Activated naive CD8-positive, alpha-beta T cell treated with anti-CD3 and anti-CD28 coated beads for 36 hours (primary cell): ENCODE results near the gene FTCDNL1. TPM values are rescaled to one million over a fixed set of nuclear protein-coding genes. Genes with fewer than 3 reads are reported as not detected.

Experiments
- DNase-seq: peaks from one replicate; pipeline ENCODE4 v3.0.0; 2021
- H3K27ac Mint-ChIP-seq: one replicate; pipeline ENCODE4 v1.8.0; 2022; ENCODE audit warnings: mild to moderate bottlenecking, moderate library complexity, mixed read lengths
- H3K27me3 Mint-ChIP-seq: one replicate; pipeline ENCODE4 v1.8.0; 2022; ENCODE audit warnings: mild to moderate bottlenecking, mixed read lengths
- H3K36me3 Mint-ChIP-seq: one replicate; pipeline ENCODE4 v1.8.0; 2021; ENCODE audit warnings: mild to moderate bottlenecking, mixed read lengths
- H3K4me1 Mint-ChIP-seq: one replicate; pipeline ENCODE4 v1.8.0; 2021; ENCODE audit warnings: mixed read lengths
- H3K4me3 Mint-ChIP-seq: one replicate; pipeline ENCODE4 v1.8.0; 2022; ENCODE audit warnings: mild to moderate bottlenecking, moderate library complexity, mixed read lengths
- H3K9me3 Mint-ChIP-seq: one replicate; pipeline ENCODE4 v1.8.0; 2022; ENCODE audit warnings: mixed read lengths
- total RNA-seq, 2 experiments: library from RNA; stranded (reverse); gene quantifications; one replicate each; pipeline ENCODE4 v1.2.3, GENCODE V29; 2021

Gene FTCDNL1
- total RNA-seq, 2 experiments from 2014 or later = 3.2 to 3.4 TPM

DNA sequence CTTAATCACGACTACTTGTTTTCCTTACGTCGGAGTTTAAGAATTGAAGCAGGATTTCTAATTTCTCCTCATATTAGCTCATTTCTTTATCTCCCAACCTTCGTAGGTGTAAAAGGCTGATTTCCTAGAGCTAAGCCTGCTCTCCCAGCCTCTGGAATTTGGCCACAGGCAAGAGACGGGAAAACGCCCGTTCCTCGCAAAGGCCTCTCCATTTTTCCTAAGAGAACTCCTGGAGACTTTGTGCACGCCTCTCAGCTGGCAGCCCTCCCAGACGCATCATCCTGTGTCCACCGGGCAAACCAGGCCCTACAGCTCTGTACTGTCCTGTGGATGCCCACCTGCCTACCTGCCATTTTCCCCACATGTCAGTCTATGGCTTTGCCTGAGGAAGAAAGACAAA lies 106.3 kb downstream of the FTCDNL1 start:
- Mint-ChIP-seq H3K9me3 (no peaks in the 10 kb centered on the region), H3K36me3 (no peaks in the 10 kb centered on the region), H3K27ac (no peak overlapping the region), H3K27me3 (peaks cover 10% of the 10 kb centered on the region), H3K4me3 (no peak overlapping the region), H3K4me1 (peaks cover 3% of the 10 kb centered on the region)
- no peak for DNase-seq

DNA sequence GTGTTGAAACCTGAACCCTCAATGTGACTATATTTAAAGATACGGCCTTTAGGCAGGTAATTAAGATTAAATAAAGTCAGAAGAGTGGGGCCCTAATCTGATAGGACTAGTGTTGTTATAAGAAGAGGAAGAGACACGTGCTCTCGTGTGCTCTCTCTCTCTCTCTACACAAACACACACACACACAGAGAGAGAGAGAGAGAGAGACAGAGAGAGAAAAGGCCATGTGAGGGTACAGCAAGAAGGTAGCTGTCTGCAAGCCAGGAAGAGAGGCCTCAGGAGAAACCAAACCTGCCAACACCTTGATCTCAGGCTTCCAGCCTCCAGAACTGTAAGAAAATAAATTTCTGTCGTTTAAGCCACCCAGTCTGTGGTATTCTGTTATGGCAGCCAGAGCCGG lies 106.7 kb downstream of the FTCDNL1 start:
- H3K36me3 Mint-ChIP-seq = no peaks in the 10 kb centered on the region
- H3K27me3 Mint-ChIP-seq = peaks cover 15% of the 10 kb centered on the region
- peaks cover 5% of the 10 kb centered on the region for H3K4me1 Mint-ChIP-seq

DNA sequence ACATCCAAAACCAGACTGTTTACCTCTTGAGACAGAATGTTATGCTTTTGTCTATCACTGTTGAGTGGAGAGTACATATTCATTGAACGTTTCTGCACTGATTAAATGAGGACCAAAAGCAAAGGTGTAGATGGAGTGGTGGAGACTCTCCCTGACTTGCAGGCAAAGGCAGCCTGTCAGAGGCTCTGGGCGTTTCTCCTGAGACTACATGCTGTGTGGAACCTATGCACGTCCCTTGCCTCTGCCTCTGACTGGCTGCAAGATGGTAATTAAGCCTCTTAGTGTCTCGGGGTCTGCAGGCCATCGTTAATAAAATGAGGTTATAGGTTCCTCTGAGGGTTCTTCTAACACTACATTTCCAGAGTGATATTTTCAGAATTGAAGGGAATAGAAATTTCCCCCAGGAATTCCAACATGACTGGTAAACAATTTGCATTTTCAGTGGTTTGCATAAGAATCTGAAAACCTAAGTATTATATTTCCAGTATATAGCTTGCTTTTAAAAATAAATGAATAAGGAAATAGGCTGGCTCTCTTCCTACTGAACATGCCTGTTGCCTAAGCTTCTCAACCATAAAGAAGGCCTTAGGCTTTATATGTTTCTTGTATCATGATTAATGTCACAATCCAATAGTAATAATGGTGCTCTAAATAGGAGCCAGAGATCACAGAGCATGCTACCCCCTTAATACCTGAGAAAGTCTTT lies 107.4 kb downstream of the FTCDNL1 start:
- H3K4me1 Mint-ChIP-seq = peaks cover 5% of the 10 kb centered on the region
- no peak overlapping the region for H3K27ac Mint-ChIP-seq
- no peak for DNase-seq
- no peaks in the 10 kb centered on the region for H3K9me3 Mint-ChIP-seq
- no peaks in the 10 kb centered on the region for H3K36me3 Mint-ChIP-seq
- peaks cover 22% of the 10 kb centered on the region for H3K27me3 Mint-ChIP-seq
- no peak overlapping the region for H3K4me3 Mint-ChIP-seq

More for the DNA sequence above, 106.7 kb downstream of the FTCDNL1 start:
- no peaks in the 10 kb centered on the region for H3K9me3 Mint-ChIP-seq
- no peak for DNase-seq
- H3K4me3 Mint-ChIP-seq = no peak overlapping the region
- no peak overlapping the region for H3K27ac Mint-ChIP-seq

DNA sequence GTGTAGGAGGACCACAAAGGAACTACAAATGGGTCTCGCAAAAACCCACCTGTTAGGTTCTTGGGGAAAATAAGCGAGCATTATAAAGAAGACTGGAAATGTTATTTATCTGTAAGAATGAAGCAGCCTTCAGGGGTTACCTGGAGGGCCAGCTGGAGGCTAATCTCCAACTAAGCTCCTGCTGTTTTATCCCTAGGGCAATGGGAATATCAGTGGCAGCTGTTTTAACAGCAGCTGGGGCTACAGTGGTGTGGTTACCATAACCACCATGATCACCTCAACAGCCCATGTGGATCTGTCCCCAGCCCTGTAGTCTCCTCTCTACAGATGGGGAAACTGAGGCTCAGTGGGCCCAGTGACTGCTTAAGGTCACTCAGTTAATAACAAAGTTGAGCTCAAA lies 108.1 kb downstream of the FTCDNL1 start:
- Mint-ChIP-seq H3K9me3 (no peaks in the 10 kb centered on the region), H3K27me3 (peaks cover 26% of the 10 kb centered on the region), H3K36me3 (no peaks in the 10 kb centered on the region), H3K27ac (no peak overlapping the region), H3K4me1 (peaks cover 5% of the 10 kb centered on the region), H3K4me3 (no peak overlapping the region)
- DNase-seq = no peak

DNA sequence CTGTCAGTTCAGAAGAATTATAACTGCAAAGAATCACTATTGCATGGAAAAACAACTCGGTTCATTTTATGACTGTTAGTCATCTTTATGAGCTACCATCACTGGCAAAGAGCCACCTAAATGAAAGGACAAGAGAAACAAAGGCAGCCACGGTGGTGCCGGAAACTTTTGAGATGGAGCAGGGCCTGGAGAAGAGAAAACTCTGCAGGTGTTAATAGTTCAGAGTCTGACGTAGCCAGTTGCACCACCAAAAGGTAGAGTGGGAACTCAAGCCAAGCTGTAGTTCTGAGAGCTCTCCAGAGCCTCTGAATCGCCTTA lies 110.9 kb downstream of the FTCDNL1 start:
- H3K27me3 Mint-ChIP-seq = peaks cover 29% of the 10 kb centered on the region
- H3K9me3 Mint-ChIP-seq = no peaks in the 10 kb centered on the region
- H3K4me3 Mint-ChIP-seq = no peak overlapping the region
- DNase-seq = no peak
- H3K4me1 Mint-ChIP-seq = peaks cover 5% of the 10 kb centered on the region
- no peak overlapping the region for H3K27ac Mint-ChIP-seq
- no peaks in the 10 kb centered on the region for H3K36me3 Mint-ChIP-seq

DNA sequence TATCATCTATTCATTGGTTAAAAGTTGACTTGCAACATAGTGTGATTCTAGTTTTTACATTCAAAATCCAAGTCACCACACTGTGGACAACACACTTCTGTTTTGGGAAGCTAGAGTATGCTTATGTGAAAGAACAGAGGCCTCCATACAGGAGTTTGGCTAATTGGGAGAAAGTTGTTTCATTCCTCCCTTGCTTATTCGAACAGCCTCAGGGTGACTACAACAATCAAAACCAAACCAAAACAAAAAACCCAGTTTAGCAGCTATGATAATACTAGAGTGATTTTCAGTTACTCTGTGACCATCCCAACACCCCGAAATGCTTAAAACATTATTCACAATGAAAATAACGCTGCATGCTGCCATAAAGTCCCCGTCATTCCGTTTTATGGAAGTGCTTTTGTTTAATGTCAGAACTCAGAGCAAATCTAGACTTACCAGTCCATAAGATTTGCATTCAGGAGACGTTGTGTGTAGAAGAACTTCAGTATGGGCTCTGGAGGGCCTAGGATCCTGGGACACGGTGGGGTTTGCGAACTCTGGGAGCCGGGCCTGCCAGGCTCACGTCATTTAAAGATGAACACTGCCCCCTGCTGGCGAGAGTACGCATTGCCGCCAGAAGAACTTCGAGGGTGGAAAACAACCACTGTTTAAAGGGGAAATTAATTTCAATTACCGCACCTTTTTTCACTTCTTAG lies 111.4 kb downstream of the FTCDNL1 start:
- peak; percentile 42 for DNase-seq
- Mint-ChIP-seq H3K36me3 (no peaks in the 10 kb centered on the region), H3K27ac (no peak overlapping the region), H3K9me3 (no peaks in the 10 kb centered on the region), H3K4me3 (no peak overlapping the region), H3K27me3 (peaks cover 29% of the 10 kb centered on the region), H3K4me1 (peaks cover 5% of the 10 kb centered on the region)

DNA sequence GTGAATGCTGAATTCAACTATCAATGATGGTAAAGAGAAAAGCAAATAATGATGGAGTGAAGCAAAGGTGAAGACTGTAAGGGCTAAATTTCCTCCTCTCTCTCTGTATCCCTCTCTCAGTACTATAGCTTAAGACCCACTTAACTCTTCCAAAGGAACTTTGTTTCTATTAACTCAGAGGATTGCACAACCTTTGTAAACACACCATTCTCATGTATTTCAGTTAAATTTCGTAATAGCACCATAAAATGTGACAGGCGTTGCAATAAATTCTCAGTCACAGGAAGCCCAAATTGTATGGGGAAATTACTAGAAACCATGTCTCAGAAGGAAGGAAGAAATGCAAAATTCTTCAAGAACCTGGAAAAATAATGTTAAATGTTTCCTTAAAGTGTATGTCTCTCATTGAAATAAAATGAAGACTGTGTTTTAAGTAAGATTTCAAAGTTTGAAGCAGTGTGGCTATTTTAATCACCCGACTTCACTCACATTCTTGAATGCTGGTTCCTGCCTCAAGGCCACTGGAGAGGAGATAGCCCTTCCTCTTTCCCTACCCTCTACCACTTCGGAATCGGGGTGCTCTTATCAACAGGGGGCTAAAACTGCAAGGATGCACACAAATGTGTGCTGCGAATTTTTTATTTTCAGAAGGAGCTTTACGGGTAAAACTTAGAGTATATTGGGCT lies 112.1 kb downstream of the FTCDNL1 start:
- Mint-ChIP-seq H3K4me3 (no peak overlapping the region), H3K9me3 (no peaks in the 10 kb centered on the region), H3K36me3 (no peaks in the 10 kb centered on the region), H3K27ac (no peak overlapping the region), H3K27me3 (peaks cover 29% of the 10 kb centered on the region), H3K4me1 (peaks cover 5% of the 10 kb centered on the region)
- DNase-seq = no peak

DNA sequence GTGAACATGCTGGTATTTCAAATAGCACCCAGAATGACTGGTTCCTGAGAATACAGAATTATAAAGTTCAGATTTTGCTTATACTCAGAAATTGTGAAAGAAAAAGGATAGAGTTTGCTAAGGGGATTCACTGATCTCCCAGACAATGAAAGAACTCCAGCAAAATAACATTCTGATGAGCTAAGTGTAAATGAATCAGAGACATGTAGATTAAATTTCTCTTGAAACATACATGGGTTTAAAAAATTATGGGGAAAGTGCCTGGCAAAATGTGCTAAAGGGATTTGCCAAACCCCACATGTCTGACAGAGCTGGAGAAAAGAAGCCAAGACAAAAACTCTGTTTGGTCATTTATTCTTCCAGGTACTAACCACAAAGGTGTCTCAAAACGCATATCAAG lies 116.3 kb downstream of the FTCDNL1 start:
- no peak for DNase-seq
- H3K36me3 Mint-ChIP-seq = no peaks in the 10 kb centered on the region

DNA sequence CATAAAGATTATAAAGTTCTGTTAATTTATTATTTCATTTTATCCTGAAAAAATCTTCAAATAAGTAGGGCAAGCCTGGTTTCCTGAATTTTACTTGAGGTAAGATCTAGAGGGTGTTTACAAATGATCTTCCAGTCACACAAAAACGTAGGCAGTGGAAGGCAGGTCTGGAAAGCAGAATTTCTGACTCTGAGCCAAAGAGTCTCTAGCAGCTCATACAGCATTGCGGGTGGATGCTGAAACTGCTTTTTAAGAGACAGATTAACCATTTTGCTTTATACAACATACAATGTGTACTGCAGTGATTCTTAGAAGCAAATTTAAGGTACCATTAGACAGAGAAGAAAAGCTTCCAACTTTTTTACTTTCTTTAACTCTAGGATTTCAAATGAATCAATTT lies 117.0 kb downstream of the FTCDNL1 start:
- no peaks in the 10 kb centered on the region for H3K4me1 Mint-ChIP-seq
- no peak overlapping the region for H3K27ac Mint-ChIP-seq
- H3K9me3 Mint-ChIP-seq = no peaks in the 10 kb centered on the region
- H3K4me3 Mint-ChIP-seq = no peak overlapping the region
- H3K36me3 Mint-ChIP-seq = no peaks in the 10 kb centered on the region
- DNase-seq = no peak
- peaks cover 41% of the 10 kb centered on the region for H3K27me3 Mint-ChIP-seq

More for the DNA sequence above, 116.3 kb downstream of the FTCDNL1 start:
- no peak overlapping the region for H3K4me3 Mint-ChIP-seq
- peaks cover 1% of the 10 kb centered on the region for H3K4me1 Mint-ChIP-seq
- H3K27me3 Mint-ChIP-seq = peaks cover 43% of the 10 kb centered on the region
- H3K9me3 Mint-ChIP-seq = no peaks in the 10 kb centered on the region
- H3K27ac Mint-ChIP-seq = no peak overlapping the region

DNA sequence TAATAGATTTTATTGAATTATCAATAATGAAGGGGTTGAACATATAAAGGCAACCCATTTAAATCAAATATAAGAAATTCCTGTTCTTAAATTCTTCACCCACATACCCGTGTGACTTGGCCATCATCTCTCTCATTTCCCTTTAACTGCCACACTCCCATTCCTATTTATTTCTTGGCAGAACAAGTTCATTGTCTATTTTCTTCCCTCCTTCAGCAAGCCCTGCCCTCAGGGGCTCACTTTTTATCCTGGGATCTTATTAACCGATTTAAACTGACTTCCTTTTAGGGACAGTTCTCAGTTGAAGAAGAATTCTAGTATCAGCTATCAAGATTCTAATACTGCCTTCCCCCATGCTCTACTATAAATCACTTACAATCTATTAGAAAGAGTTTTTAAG lies 123.2 kb downstream of the FTCDNL1 start:
- no peak overlapping the region for H3K4me3 Mint-ChIP-seq
- no peaks in the 10 kb centered on the region for H3K36me3 Mint-ChIP-seq
- no peaks in the 10 kb centered on the region for H3K4me1 Mint-ChIP-seq
- DNase-seq = no peak
- H3K27ac Mint-ChIP-seq = no peak overlapping the region
- peaks cover 53% of the 10 kb centered on the region for H3K27me3 Mint-ChIP-seq
- H3K9me3 Mint-ChIP-seq = no peaks in the 10 kb centered on the region

DNA sequence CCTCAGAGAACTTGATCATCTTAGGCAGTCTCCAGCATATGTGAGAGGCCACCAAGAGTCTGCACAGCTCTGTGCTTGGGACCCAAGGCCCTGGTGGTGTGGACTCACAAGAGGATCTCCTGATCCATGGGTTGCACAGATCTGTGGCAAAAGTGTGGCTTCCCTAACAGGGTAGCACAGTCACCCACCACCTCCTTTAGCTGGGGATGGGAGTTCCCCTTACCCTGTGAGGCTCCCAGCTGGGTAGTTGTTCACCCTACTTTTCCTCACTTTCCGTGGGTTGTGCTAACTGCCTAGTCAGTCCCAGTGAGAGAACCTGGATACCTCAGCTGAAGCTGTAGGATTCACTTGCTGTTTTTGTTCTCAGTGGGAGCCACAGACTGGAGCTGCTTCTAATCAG lies 123.7 kb downstream of the FTCDNL1 start:
- DNase-seq = no peak
- Mint-ChIP-seq H3K27me3 (peaks cover 53% of the 10 kb centered on the region), H3K27ac (no peak overlapping the region), H3K4me1 (no peaks in the 10 kb centered on the region), H3K4me3 (no peak overlapping the region), H3K36me3 (no peaks in the 10 kb centered on the region), H3K9me3 (no peaks in the 10 kb centered on the region)

DNA sequence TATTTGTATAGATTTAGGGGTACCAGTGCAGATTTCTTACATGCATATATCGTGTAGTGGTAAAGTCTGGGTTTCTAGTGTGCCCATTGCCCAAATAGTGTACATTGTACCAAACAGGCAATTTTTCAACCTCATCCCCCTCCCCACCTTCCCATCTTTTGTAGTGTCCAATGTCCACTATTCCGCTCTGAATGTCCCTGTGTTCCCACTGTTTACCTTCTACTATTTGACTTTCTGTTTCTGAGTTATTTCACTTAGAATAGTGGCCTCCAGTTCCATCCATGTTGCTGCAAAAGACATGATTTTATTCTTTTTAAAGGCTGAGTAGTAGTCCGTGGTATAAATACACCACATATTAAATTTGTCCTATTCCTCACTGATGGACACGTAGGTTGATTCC lies 132.9 kb downstream of the FTCDNL1 start:
- no peak for DNase-seq
- no peak overlapping the region for H3K4me3 Mint-ChIP-seq
- H3K36me3 Mint-ChIP-seq = no peaks in the 10 kb centered on the region
- peaks cover 9% of the 10 kb centered on the region for H3K27me3 Mint-ChIP-seq
- no peak overlapping the region for H3K27ac Mint-ChIP-seq
- H3K4me1 Mint-ChIP-seq = no peaks in the 10 kb centered on the region
- peaks cover 4% of the 10 kb centered on the region for H3K9me3 Mint-ChIP-seq

DNA sequence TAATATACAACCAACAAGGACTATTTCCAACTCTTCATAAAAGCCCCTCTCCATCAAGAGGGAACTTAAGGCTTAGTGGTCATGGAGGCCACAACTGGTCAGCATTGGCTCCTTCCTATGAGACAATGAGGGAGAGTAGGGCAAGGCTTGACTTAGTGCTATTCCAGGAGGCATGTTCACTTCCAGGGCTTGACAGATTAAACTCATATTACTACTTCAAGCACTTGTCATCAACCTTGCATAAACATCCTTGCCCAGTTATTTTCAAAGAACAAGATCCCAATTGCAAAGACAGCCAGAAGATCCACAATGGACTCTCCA lies 133.4 kb downstream of the FTCDNL1 start:
- no peak overlapping the region for H3K4me3 Mint-ChIP-seq
- no peak for DNase-seq
- no peaks in the 10 kb centered on the region for H3K36me3 Mint-ChIP-seq
- H3K27ac Mint-ChIP-seq = no peak overlapping the region
- no peaks in the 10 kb centered on the region for H3K4me1 Mint-ChIP-seq
- H3K9me3 Mint-ChIP-seq = peaks cover 4% of the 10 kb centered on the region
- peaks cover 4% of the 10 kb centered on the region for H3K27me3 Mint-ChIP-seq

DNA sequence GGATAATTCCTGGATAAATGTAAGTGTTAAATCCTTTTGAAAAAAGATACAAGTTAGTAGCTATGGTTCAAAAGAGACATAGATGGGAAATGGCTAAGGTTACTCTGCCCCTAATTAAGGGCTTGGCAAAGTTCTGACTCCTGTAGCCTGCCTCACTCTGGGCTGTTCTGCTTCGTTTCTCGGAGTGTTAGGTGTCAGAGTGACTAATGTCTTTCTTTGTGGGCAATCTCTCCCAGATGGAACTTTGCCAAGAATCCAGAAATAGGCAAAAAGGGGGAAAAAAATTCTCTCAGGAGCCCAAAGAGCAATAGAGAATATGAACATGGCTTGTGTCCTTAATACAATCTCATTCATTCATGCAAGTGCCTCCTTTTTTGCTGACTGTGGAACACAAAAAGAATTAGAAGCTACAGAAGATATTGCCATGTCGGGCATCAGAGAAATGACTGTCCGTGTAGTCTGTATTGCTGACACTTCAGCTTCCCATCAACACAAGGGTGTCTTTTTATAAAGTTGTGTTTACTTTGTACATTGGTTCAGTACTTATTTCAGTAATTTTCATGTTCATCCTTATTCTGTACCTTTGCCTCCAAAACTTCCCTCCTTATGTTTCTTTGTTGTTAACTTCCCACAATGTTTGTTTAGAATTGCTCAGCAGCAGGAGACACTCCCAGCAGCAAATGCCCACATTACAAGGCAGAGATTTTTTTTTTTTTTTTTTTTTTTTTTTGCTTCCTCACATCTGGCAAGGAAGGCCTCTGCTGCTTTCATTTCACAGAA lies 134.0 kb downstream of the FTCDNL1 start:
- Mint-ChIP-seq H3K27me3 (peaks cover 4% of the 10 kb centered on the region), H3K9me3 (peaks cover 2% of the 10 kb centered on the region), H3K36me3 (no peaks in the 10 kb centered on the region), H3K27ac (no peak overlapping the region), H3K4me1 (no peaks in the 10 kb centered on the region), H3K4me3 (no peak overlapping the region)
- DNase-seq = no peak

DNA sequence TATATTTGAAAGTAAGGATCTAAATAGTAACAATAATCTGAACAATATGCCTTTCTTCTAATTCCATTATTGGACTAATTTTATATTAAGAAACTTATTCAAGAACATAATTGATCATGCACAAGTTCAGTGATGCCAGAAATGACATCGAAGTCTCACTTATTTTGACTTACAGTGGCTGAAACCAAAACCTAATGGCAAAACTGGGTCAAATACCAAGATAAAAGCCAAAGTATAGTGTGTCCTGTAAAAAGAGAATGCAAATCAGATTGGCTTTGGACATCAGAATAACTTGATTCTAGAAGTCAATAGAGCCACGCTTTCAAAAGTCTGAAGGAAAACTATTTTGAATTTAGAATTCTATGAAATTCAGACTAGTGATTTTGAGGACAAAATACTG lies 137.2 kb downstream of the FTCDNL1 start:
- H3K27me3 Mint-ChIP-seq = peaks cover 5% of the 10 kb centered on the region
- H3K27ac Mint-ChIP-seq = no peak overlapping the region
- DNase-seq = no peak
- no peak overlapping the region for H3K4me3 Mint-ChIP-seq
- H3K9me3 Mint-ChIP-seq = no peaks in the 10 kb centered on the region
- H3K36me3 Mint-ChIP-seq = no peaks in the 10 kb centered on the region
- no peaks in the 10 kb centered on the region for H3K4me1 Mint-ChIP-seq
